ENCODE data around the gene PDGFD. TPM values are rescaled to one million over a fixed set of nuclear protein-coding genes. Genes with fewer than 3 reads are reported as not detected.

Gene PDGFD
- total RNA-seq, 1 donor: 32.4 TPM

GRCh38 chr11:103877221-103877620 is 286.7 kb downstream of the PDGFD start:
- no peak overlapping the region for H3K4me3 ChIP-seq (ENCODE audit: low read depth, low read length)
- DNase-seq (ENCODE audit: low read depth): peak; percentile 46
- TF ChIP-seq, protein P1, sequence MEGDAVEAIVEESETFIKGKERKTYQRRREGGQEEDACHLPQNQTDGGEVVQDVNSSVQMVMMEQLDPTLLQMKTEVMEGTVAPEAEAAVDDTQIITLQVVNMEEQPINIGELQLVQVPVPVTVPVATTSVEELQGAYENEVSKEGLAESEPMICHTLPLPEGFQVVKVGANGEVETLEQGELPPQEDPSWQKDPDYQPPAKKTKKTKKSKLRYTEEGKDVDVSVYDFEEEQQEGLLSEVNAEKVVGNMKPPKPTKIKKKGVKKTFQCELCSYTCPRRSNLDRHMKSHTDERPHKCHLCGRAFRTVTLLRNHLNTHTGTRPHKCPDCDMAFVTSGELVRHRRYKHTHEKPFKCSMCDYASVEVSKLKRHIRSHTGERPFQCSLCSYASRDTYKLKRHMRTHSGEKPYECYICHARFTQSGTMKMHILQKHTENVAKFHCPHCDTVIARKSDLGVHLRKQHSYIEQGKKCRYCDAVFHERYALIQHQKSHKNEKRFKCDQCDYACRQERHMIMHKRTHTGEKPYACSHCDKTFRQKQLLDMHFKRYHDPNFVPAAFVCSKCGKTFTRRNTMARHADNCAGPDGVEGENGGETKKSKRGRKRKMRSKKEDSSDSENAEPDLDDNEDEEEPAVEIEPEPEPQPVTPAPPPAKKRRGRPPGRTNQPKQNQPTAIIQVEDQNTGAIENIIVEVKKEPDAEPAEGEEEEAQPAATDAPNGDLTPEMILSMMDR (IDR thresholded peaks at IDR 0.05; ENCODE audit: insufficient read depth, low read length): peak; percentile 18

- no peak for DNase-seq (ENCODE audit: low read depth)
- H3K4me3 ChIP-seq (ENCODE audit: low read depth, low read length): no peak overlapping the region
- TF ChIP-seq, protein P1 (IDR thresholded peaks at IDR 0.05; ENCODE audit: insufficient read depth, low read length): no peak
Observed at GRCh38 chr11:103875855-103876510, 288.0 kb downstream of the PDGFD start.

DNA sequence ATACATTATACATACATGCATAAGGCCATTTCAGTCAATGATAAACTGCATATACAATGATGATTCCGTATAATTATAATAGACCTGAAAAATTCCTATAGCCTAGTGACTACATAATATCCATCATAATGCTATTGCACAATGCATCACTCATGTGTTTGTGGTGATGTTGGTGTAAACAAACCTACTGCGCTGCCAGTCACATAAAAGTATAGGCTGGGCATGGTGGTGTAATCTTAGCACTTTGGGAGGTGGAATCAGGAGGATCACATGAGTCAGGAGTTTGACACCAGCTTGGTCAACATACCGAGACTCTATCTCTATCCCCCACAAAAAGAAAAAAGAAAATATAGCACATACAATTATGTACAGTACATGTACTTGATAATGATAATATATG is 291.2 kb downstream of the PDGFD start:
- TF ChIP-seq, protein P1 (IDR thresholded peaks at IDR 0.05; ENCODE audit: insufficient read depth, low read length): no peak
- H3K4me3 ChIP-seq (ENCODE audit: low read depth, low read length): no peak overlapping the region
- DNase-seq (ENCODE audit: low read depth): no peak

DNA sequence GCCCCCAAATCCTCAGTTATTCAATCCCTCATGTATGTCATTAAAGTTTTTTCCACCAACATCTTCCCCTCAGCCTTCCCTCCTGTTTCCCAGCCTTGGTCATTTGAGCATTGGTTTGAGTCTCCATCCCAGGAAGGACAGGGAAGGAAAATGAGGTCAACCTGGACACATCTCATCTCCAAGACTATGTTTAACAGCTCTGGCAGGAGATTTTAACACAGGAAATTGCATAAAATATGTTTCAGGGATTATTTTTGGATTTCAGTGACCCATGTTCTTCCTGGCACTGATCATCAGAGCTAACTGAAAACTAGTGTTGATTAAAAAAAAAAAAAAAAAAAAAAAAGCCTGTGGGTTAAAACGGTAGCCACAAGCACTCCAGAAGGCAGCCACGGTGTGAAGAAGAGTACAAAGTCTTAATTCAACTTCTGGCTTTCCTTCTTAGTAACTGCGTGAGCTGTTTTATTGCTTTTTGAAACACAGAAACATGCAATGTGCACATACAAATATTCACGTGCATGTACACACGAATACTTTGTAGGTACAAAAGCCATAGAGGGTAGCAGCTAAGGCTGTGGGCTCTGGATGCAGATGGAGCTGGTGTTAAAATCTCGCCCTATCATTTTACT is 291.9 kb downstream of the PDGFD start:
- TF ChIP-seq, protein P1 (IDR thresholded peaks at IDR 0.05; ENCODE audit: insufficient read depth, low read length): no peak
- peak; percentile 40 for DNase-seq (ENCODE audit: low read depth)
- no peak overlapping the region for H3K4me3 ChIP-seq (ENCODE audit: low read depth, low read length)

- DNase-seq (ENCODE audit: low read depth): peak; percentile 78
- no peak overlapping the region for H3K4me3 ChIP-seq (ENCODE audit: low read depth, low read length)
- TF ChIP-seq, protein P1 (IDR thresholded peaks at IDR 0.05; ENCODE audit: insufficient read depth, low read length): no peak
Observed at GRCh38 chr11:103870821-103871309, 293.1 kb downstream of the PDGFD start.

DNA sequence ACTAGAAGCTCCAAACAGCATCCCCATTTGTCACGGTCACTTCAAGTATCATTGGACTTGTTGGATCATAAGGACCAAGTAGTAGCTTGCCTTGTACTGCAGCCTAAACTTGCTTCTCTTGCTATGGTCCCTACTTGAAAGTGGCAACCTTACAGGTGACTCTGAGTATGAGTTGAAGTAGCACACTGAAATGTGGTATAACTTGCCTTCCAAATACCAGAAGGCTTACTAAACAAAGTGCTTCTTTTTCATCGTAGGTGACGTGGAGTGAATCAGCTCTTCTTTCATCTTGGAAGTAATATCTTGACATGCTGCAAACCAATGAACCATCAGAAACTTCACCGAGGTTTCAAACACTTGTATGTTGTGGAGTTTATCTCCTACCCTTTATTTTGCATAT is 296.5 kb downstream of the PDGFD start:
- TF ChIP-seq, protein P1 (IDR thresholded peaks at IDR 0.05; ENCODE audit: insufficient read depth, low read length): no peak
- DNase-seq (ENCODE audit: low read depth): no peak
- H3K4me3 ChIP-seq (ENCODE audit: low read depth, low read length): no peak overlapping the region
